RWPE2 (cell line): ENCODE results near the gene SLC48A1.

Experiments used
- ATAC-seq: fragments of 200-7000 bp; cut with Tn5 transposase; 3 replicates; pipeline ENCODE4 v1.9.1; 2021; ENCODE audit warnings: low read depth
- DNase-seq: peaks from one replicate; pipeline ENCODE4 v3.0.0-alpha.2; 2020; ENCODE audit warnings: low spot score
- H3K27ac ChIP-seq: fragments of 450-650 bp; 2 replicates; pipeline ENCODE4 v1.5.1; 2017; ENCODE audit warnings: mild to moderate bottlenecking; ENCODE audit not compliant: poor library complexity, severe bottlenecking
- H3K27me3 ChIP-seq: fragments of 250-450 bp; sonication (Bioruptor Pico); 2 replicates; pipeline ENCODE4 v1.5.1; 2021; ENCODE audit warnings: mild to moderate bottlenecking, moderate library complexity; ENCODE audit not compliant: insufficient read depth, poor library complexity, severe bottlenecking
- H3K36me3 ChIP-seq: fragments of 250-450 bp; sonication (Bioruptor Pico); 2 replicates; pipeline ENCODE4 v1.5.1; 2020; ENCODE audit warnings: low read depth, mild to moderate bottlenecking, moderate library complexity
- H3K4me1 ChIP-seq: fragments of 250-450 bp; sonication (Bioruptor Pico); 2 replicates; pipeline ENCODE4 v1.5.1; 2021; ENCODE audit warnings: mild to moderate bottlenecking, moderate library complexity; ENCODE audit not compliant: insufficient read depth, poor library complexity, severe bottlenecking
- H3K4me3 ChIP-seq: fragments of 250-450 bp; sonication (Bioruptor Pico); 2 replicates; pipeline ENCODE4 v1.5.1; 2021; ENCODE audit warnings: mild to moderate bottlenecking, moderate library complexity; ENCODE audit not compliant: severe bottlenecking
- H3K9me3 ChIP-seq: fragments of 250-450 bp; sonication (Bioruptor Pico); 2 replicates; pipeline ENCODE4 v1.5.1; 2021; ENCODE audit warnings: mild to moderate bottlenecking, moderate library complexity; ENCODE audit not compliant: severe bottlenecking
- TF ChIP-seq, protein P1 (sequence below): fragments of 450-650 bp; IDR thresholded peaks from one replicate; pipeline ENCODE4 v1.5.1; 2017; ENCODE audit warnings: mild to moderate bottlenecking, moderate library complexity; ENCODE audit not compliant: poor library complexity, severe bottlenecking

The SLC48A1 gene

DNA sequence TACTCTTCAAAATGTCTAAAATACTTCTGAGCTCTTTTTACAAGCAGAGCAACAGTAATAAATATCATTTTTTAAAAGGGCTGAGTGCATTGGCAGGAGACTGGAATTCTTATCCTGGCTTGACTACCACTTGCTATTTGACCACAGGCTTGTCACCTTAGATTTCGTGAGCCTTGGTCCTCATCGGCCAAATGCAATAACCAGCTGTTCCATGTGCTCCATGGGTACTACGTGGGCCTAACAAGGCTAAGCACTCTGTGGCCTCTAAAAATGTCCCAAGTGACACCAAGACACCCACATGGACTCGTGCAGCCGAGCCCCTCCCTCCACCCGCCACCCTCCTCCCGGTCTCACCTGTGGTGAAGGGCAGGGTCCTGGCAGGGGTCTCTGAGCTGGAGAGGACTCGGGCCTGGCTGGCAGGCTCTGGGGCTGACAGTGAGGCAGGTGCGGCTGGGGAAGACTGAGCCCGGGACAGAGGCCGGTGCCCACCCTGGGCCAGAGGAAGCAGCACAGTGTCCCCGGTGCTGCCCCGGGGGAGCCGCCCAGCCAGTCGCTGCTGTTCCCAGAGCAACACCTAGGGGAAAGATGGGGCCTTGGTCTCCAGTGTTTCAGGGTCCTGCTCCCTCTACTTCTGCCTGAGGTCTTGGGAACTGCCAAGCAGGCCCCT is 20.1 kb downstream of the SLC48A1 start:
- no peak for ATAC-seq
- Histone ChIP-seq H3K27ac (no peak overlapping the region), H3K4me3 (no peak overlapping the region), H3K4me1 (no peaks in the 10 kb centered on the region), H3K9me3 (no peaks in the 10 kb centered on the region), H3K36me3 (peaks cover 74% of the 10 kb centered on the region), H3K27me3 (no peaks in the 10 kb centered on the region)
- DNase-seq: no peak
- TF ChIP-seq, protein P1, sequence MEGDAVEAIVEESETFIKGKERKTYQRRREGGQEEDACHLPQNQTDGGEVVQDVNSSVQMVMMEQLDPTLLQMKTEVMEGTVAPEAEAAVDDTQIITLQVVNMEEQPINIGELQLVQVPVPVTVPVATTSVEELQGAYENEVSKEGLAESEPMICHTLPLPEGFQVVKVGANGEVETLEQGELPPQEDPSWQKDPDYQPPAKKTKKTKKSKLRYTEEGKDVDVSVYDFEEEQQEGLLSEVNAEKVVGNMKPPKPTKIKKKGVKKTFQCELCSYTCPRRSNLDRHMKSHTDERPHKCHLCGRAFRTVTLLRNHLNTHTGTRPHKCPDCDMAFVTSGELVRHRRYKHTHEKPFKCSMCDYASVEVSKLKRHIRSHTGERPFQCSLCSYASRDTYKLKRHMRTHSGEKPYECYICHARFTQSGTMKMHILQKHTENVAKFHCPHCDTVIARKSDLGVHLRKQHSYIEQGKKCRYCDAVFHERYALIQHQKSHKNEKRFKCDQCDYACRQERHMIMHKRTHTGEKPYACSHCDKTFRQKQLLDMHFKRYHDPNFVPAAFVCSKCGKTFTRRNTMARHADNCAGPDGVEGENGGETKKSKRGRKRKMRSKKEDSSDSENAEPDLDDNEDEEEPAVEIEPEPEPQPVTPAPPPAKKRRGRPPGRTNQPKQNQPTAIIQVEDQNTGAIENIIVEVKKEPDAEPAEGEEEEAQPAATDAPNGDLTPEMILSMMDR: no peak

DNA sequence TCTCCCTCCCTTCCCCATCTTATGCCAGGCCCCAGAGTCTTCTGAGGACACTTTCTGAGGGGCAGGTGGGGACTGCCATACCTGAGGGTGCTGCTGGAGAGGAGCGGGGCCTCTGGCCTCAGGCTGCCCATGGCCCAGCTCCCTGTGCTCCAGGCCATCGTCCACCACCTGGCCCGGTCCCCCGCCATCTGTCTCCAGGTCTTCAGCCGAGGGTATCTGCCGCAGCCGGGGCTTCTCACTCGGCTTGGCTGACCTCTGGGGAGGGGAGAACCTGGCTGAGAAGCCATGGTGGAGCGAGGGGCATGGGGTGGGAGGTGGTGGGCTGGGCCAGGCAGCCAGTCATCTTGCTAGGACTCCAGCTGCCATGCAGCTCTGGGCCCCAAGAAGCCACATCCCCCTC is 21.6 kb downstream of the SLC48A1 start:
- H3K4me3 ChIP-seq: no peak overlapping the region
- DNase-seq (no peak), ATAC-seq (no peak)
- H3K4me1 ChIP-seq: no peaks in the 10 kb centered on the region
- no peak overlapping the region for H3K27ac ChIP-seq
- H3K9me3 ChIP-seq: no peaks in the 10 kb centered on the region
- no peaks in the 10 kb centered on the region for H3K27me3 ChIP-seq
- TF ChIP-seq, protein P1: no peak
- peaks cover 74% of the 10 kb centered on the region for H3K36me3 ChIP-seq

DNA sequence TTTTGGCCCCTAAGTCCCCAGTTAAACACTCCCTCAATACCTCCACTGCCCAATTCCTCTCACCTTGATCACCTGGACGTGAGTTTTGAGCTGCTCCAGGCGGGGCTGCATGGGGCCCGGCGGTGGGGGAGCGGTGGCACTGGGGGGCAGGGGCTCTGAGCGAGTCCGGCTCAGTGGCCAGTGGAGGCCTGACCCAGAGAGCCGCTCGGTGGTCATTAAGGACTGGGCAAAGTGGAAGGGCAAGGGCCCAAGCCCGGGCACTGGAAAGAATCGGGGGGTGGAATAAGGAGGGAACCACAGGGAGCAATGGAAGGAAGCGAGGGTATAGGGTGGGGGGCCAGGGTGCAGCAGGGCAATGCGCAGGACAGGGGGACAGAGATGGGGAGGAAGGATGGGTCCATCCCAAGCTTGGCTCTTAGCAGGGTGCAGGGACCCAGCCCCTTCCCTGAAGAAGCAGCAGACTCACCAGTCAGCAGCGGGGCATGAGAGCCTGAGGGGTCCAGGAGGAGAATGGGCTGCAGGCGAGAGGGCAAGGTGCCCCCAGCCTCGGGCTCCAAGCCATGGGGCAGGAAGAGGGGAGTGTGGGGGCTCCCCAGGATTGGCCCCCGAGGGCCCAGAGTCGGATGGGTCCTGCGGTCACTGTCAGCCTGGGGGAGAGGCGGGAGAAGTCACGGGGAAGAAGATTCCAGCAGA is 22.2 kb downstream of the SLC48A1 start:
- ATAC-seq (no peak), DNase-seq (no peak)
- H3K4me3 ChIP-seq: no peak overlapping the region
- no peaks in the 10 kb centered on the region for H3K27me3 ChIP-seq
- no peak overlapping the region for H3K27ac ChIP-seq
- peaks cover 70% of the 10 kb centered on the region for H3K36me3 ChIP-seq
- no peaks in the 10 kb centered on the region for H3K9me3 ChIP-seq
- TF ChIP-seq, protein P1: no peak
- no peaks in the 10 kb centered on the region for H3K4me1 ChIP-seq

DNA sequence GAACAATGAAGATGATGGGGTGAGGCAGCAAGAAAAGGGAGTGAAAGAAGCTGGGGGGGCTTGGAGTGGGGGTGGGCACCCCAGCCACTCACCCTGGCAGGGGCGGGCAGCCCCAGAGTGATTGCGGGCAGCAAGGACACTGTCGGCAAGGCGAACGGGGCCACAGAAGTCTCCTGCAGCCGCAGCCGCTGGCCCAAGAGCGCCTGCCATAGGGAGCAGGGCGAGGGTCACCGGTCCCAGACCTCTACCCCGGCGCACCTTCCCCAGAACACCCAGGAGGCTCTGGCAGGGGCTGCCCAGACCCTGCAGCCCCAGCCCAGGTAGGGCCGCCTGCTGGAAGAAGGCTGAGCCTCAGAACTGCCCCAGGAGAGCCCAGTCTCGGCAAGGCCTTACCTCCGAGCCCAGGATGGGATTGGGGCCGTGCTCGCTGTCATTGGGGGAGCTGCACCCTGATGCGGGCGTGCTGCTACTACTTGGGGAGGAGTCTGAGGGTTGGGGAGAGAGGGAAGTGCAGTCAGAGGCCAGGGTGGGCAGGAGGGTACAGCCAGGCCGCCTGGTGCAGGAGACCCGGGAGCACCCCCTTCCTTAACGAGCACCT is 22.9 kb downstream of the SLC48A1 start:
- Histone ChIP-seq H3K36me3 (peaks cover 65% of the 10 kb centered on the region), H3K9me3 (no peaks in the 10 kb centered on the region), H3K27ac (no peak overlapping the region), H3K4me3 (no peak overlapping the region), H3K27me3 (no peaks in the 10 kb centered on the region), H3K4me1 (no peaks in the 10 kb centered on the region)
- ATAC-seq (no peak), DNase-seq (no peak)
- TF ChIP-seq, protein P1: no peak
